ENCODE measurements around the gene FAM118B.
A peak's percentile ranks its signal among the peaks of the same experiment; 100 is the strongest.

Gene FAM118B

GRCh38 chr11:126211236-126212088 lies at the start of gene FAM118B, which contains the start of gene RPUSD4:
FAM118B (plus strand) TSS chr11:126211782; CDS start chr11:126235002, 23,220 bp downstream.
RPUSD4 (minus strand) TSS chr11:126211650; CDS start chr11:126211638, 12 bp downstream.
- in situ Hi-C loops (cut with HindIII; ENCODE audit: low pct_ligation_motif_present, low pct_unique_long_range_greater_than_20kb, low sequenced_read_pairs): loop anchor here (25.0 kb wide), 1 partner anchor 299 kb away; the partner anchor contains the start of genes DDX25 and PUS3
- peak; percentile 94 for DNase-seq

GRCh38 chr11:126162306-126163030 lies 49.1 kb upstream of the FAM118B start:
- DNase-seq: no peak
- in situ Hi-C loops (cut with HindIII; ENCODE audit: low pct_ligation_motif_present, low pct_unique_long_range_greater_than_20kb, low sequenced_read_pairs): no loop called here

GRCh38 chr11:126163074-126163700 lies 48.4 kb upstream of the FAM118B start:
- peak; percentile 71 for DNase-seq
- in situ Hi-C loops (cut with HindIII; ENCODE audit: low pct_ligation_motif_present, low pct_unique_long_range_greater_than_20kb, low sequenced_read_pairs): no loop called here

- DNase-seq: no peak
- in situ Hi-C loops (cut with HindIII; ENCODE audit: low pct_ligation_motif_present, low pct_unique_long_range_greater_than_20kb, low sequenced_read_pairs): no loop called here
These were observed 47.8 kb upstream of the FAM118B start for GRCh38 chr11:126163779-126164178.

- in situ Hi-C loops (cut with HindIII; ENCODE audit: low pct_ligation_motif_present, low pct_unique_long_range_greater_than_20kb, low sequenced_read_pairs): no loop called here
- DNase-seq: no peak
These were observed 46.8 kb upstream of the FAM118B start for GRCh38 chr11:126164781-126165180.

- in situ Hi-C loops (cut with HindIII; ENCODE audit: low pct_ligation_motif_present, low pct_unique_long_range_greater_than_20kb, low sequenced_read_pairs): no loop called here
- DNase-seq: no peak
These were observed 46.3 kb upstream of the FAM118B start for GRCh38 chr11:126165311-126165720.

GRCh38 chr11:126165757-126166156 lies 45.8 kb upstream of the FAM118B start:
- in situ Hi-C loops (cut with HindIII; ENCODE audit: low pct_ligation_motif_present, low pct_unique_long_range_greater_than_20kb, low sequenced_read_pairs): no loop called here
- DNase-seq: no peak

- no peak for DNase-seq
- in situ Hi-C loops (cut with HindIII; ENCODE audit: low pct_ligation_motif_present, low pct_unique_long_range_greater_than_20kb, low sequenced_read_pairs): no loop called here
These were observed 45.2 kb upstream of the FAM118B start for GRCh38 chr11:126166413-126166812.

- DNase-seq: no peak
- in situ Hi-C loops (cut with HindIII; ENCODE audit: low pct_ligation_motif_present, low pct_unique_long_range_greater_than_20kb, low sequenced_read_pairs): no loop called here
These were observed 44.1 kb upstream of the FAM118B start for GRCh38 chr11:126167488-126167887.

GRCh38 chr11:126169291-126169690 lies 42.3 kb upstream of the FAM118B start:
- DNase-seq: no peak
- in situ Hi-C loops (cut with HindIII; ENCODE audit: low pct_ligation_motif_present, low pct_unique_long_range_greater_than_20kb, low sequenced_read_pairs): no loop called here

- DNase-seq: no peak
- in situ Hi-C loops (cut with HindIII; ENCODE audit: low pct_ligation_motif_present, low pct_unique_long_range_greater_than_20kb, low sequenced_read_pairs): no loop called here
These were observed 39.0 kb upstream of the FAM118B start for GRCh38 chr11:126172596-126173038.

- DNase-seq: no peak
- in situ Hi-C loops (cut with HindIII; ENCODE audit: low pct_ligation_motif_present, low pct_unique_long_range_greater_than_20kb, low sequenced_read_pairs): no loop called here
These were observed 38.3 kb upstream of the FAM118B start for GRCh38 chr11:126173257-126173656.

- DNase-seq: no peak
- in situ Hi-C loops (cut with HindIII; ENCODE audit: low pct_ligation_motif_present, low pct_unique_long_range_greater_than_20kb, low sequenced_read_pairs): no loop called here
These were observed 36.8 kb upstream of the FAM118B start for GRCh38 chr11:126174816-126175215.

- DNase-seq: no peak
- in situ Hi-C loops (cut with HindIII; ENCODE audit: low pct_ligation_motif_present, low pct_unique_long_range_greater_than_20kb, low sequenced_read_pairs): no loop called here
These were observed 36.2 kb upstream of the FAM118B start for GRCh38 chr11:126175393-126175792.

GRCh38 chr11:126176853-126177470 lies 34.6 kb upstream of the FAM118B start:
- no peak for DNase-seq
- in situ Hi-C loops (cut with HindIII; ENCODE audit: low pct_ligation_motif_present, low pct_unique_long_range_greater_than_20kb, low sequenced_read_pairs): no loop called here

GRCh38 chr11:126181939-126182730 lies 29.4 kb upstream of the FAM118B start:
- in situ Hi-C loops (cut with HindIII; ENCODE audit: low pct_ligation_motif_present, low pct_unique_long_range_greater_than_20kb, low sequenced_read_pairs): no loop called here
- DNase-seq: no peak

- DNase-seq: no peak
- in situ Hi-C loops (cut with HindIII; ENCODE audit: low pct_ligation_motif_present, low pct_unique_long_range_greater_than_20kb, low sequenced_read_pairs): no loop called here
These were observed 28.7 kb upstream of the FAM118B start for GRCh38 chr11:126182787-126183445.

All from ACHN (cell line).